Tibial artery (tissue), 4 donors: ENCODE results near the gene NBPF1.
"Not testable (repeated sequence)": the region's sequence is repeated elsewhere in the genome, so short reads cannot be mapped to it uniquely, and the experiment has no call there.

Source experiments
- DNase-seq, 2 donors: peaks; one replicate each; pipeline ENCODE4 v3.0.0-alpha.2; 2019
- H3K27ac ChIP-seq, 2 donors: fragments of 200-600 bp; sonication (generic) in 1 of 2; 1 replicate in 1 of 2; 2 replicates in 1 of 2; pipeline ENCODE4 v1.5.1; 2018 to 2019; ENCODE audit warnings: mild to moderate bottlenecking in 1 of 2
- H3K27me3 ChIP-seq, 2 donors: fragments of 200-600 bp; sonication (generic) in 1 of 2; one replicate each; pipeline versions ENCODE4 v1.5.1 to v1.6.0; 2016 to 2019
- H3K36me3 ChIP-seq, 3 donors: fragments of 200-600 bp; sonication (generic) in 2 of 3; one replicate each; pipeline ENCODE4 v1.5.1; 2016 to 2019; ENCODE audit warnings: mild to moderate bottlenecking in 2 of 3
- H3K4me1 ChIP-seq, 4 donors: fragments of 200-600 bp; sonication (generic) in 2 of 4; 1 replicate in 3 of 4; 2 replicates in 1 of 4; pipeline ENCODE4 v1.5.1; 2016 to 2019
- H3K4me3 ChIP-seq, 2 donors: fragments of 200-600 bp; sonication (generic) in 1 of 2; 1 replicate in 1 of 2; 2 replicates in 1 of 2; pipeline ENCODE4 v1.5.1; 2018 to 2019; ENCODE audit warnings: mild to moderate bottlenecking in 2 of 2
- H3K9me3 ChIP-seq, 3 donors: fragments of 200-600 bp; sonication (generic) in 1 of 3; one replicate each; pipeline ENCODE4 v1.5.1; 2016 to 2019
- intact Hi-C: fragments of 100-400 bp; cut with DNase I; formaldehyde crosslinking; loops from one replicate; pipeline ENCODE4 v1.15.0; 2023; ENCODE audit warnings: low total_unique reads

NBPF1 gene

DNA sequence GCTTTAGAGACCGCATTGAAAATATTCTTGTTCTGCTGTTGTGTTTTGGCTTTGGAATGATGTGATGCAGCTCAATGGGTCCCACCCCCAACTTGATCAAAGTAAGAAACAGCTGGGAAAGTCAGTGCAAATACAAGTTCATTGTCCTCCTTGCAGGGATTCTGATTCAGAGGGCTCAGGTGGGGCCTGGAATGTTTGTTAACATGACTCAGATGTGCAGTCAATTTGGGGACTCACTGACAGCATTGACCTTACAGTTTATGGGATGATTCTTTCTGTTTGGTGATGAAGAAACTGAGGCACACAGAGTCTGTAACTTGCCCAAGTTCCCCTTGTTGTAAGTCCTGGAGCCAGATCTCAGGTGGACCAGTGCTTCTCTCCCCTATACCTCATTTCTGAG is 18.1 kb downstream of the NBPF1 start:
- intact Hi-C loops, H3K27me3 ChIP-seq, H3K4me1 ChIP-seq, H3K9me3 ChIP-seq, H3K36me3 ChIP-seq, H3K4me3 ChIP-seq, DNase-seq, H3K27ac ChIP-seq: not testable (repeated sequence)

DNA sequence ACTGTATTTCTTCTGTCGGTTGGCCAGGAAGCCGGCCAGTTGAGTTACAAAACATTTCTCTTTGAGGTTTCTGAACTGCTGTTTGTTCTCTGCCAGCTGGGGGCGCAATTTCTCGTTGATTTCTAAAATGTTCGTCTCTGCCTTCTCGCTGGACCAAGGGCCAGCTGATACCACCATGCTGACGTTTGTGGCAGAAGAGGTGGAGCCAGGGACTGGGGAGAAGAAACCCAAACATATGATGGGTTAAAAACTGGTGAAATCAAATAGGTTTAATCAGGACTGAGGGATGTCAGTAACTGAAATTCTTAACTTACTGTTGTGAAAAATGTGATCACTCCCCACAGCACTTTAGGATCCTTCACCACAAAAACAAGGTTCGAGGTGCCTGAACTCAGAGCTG is 21.5 kb downstream of the NBPF1 start:
- H3K36me3 ChIP-seq, result peaks cover 8 to 12% (median 12%) of the 10 kb centered on the region in 3 donors
- H3K27ac ChIP-seq, H3K27me3 ChIP-seq, DNase-seq, intact Hi-C loops, H3K4me3 ChIP-seq, H3K4me1 ChIP-seq, H3K9me3 ChIP-seq: not testable (repeated sequence)

DNA sequence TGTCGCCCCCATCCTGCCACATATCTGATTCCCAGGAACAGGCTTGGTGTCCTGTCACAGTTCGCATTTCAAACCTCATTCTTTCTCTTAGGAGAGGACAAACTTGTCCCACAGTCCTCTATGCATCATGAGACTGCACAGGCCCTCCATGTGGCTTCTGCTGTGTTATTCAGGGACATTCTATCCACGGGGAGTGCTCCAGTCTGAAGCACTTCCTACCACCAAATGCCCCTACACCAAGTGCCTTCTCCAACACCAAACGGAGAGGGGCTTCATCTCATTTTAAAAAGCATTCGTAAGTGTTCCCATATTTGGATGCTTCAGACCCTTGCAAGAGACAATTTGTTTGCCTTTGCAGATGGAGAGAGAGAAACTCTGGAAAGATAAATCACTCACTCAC is 25.3 kb downstream of the NBPF1 start:
- intact Hi-C loops, H3K4me3 ChIP-seq, H3K9me3 ChIP-seq, H3K27ac ChIP-seq, H3K27me3 ChIP-seq, H3K4me1 ChIP-seq: not testable (repeated sequence)
- H3K36me3 ChIP-seq, result peaks cover 8 to 39% (median 18%) of the 10 kb centered on the region in 3 donors
- peak in 1 of 2 donors; percentile 60 for DNase-seq

DNA sequence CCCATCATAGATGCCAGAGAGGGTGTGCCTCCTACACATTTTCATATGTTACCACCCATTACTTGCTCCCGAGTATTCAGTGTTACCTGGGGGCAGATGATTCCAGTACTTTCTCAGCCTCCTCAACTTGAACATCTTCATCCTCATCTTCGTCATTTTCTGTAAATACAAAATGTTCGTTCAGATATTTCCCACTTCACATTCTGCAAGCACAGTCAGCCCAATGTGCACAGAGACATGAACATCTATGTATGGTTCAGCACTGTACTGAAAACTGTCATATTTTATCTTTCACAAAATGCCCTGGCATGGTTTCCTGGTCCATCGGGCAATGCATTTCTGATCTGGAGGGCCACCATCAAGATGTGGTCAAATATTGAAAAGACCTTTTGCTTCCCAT is 25.7 kb downstream of the NBPF1 start:
- DNase-seq, H3K27me3 ChIP-seq, H3K9me3 ChIP-seq, intact Hi-C loops, H3K4me3 ChIP-seq, H3K27ac ChIP-seq, H3K4me1 ChIP-seq: not testable (repeated sequence)
- H3K36me3 ChIP-seq, result peaks cover 8 to 43% (median 18%) of the 10 kb centered on the region in 3 donors

DNA sequence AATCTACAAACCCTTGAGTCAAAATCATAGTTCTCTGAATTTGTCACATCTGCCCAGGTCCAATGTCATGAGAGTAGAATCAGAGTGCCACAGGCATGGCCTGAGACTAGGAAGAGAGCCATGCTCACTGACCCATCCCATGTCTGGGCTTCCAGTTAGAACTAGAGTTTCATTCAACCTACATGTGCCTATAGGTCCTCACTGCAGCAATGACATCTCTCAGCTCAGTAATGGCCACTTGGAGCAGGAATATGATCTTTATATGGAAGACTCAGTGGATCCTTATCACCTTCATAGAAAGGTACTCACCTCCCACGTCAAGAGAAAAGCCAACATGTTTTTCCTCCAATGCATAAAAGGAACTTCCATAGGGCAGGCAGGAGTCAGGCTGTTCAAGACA is 48.0 kb downstream of the NBPF1 start:
- H3K4me3 ChIP-seq, H3K27ac ChIP-seq, H3K27me3 ChIP-seq, H3K4me1 ChIP-seq, intact Hi-C loops, H3K9me3 ChIP-seq, DNase-seq: not testable (repeated sequence)
- H3K36me3 ChIP-seq, result peaks cover 7 to 16% (median 9%) of the 10 kb centered on the region in 3 donors

DNA sequence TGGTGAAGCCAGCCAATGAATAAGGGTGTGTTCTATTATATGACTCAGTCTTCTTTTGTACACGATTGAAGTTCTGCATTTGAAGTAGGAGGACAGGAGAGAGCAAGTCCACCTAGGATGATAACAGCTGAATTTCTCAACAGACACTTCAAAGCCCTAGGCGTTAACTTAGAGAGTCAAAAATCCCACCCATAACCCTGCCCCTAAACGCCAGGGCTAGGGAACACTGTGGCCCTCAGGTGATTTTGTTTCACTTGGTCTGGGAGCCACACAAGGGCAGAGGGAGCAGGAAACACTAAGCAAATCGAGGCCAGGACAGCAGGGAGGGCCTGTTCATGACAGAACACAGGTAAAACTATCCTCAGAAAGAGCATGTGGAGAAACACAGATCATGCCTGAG is 52.3 kb downstream of the NBPF1 start:
- DNase-seq, H3K27me3 ChIP-seq, intact Hi-C loops, H3K36me3 ChIP-seq, H3K9me3 ChIP-seq, H3K4me1 ChIP-seq, H3K4me3 ChIP-seq, H3K27ac ChIP-seq: not testable (repeated sequence)

DNA sequence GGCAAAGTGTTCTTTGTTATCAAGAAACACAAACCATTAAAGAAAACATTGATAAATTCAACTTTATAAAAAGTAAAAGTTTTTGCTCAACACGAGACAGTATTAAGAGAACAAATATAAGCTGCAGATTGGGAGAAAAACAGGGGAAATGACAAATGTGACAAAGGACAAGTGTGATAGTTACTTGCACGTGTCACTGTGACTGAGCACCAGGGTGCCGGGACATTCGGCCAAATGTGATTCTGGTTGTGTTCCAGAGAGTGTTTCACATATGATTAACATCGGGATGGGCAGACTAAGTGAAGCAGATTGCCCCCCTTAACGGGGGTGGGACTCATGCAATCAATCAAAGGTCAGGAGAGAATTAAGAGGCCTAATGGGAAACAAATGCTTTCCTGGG is 52.9 kb downstream of the NBPF1 start:
- intact Hi-C loops, H3K27me3 ChIP-seq, H3K9me3 ChIP-seq, H3K27ac ChIP-seq, DNase-seq, H3K4me3 ChIP-seq, H3K36me3 ChIP-seq, H3K4me1 ChIP-seq: not testable (repeated sequence)

DNA sequence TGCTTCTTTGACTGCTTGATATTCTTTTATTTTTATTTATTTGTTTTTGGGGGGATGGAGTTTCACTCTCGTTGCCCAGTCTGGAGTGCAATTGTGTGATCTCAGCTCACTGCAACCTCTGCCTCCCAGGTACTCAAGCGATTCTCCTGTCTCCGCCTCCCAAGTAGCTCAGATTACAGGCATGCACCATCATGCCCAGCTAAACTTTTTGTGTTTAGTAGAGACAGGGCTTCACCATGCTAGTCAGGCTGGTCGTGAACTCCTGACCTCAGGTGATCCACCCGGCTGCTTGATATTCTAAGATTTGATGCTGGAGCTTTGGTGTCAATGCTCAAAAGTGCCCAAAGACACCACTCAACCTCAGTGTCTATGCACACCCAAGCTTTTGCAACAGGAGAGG is 53.7 kb downstream of the NBPF1 start:
- H3K27me3 ChIP-seq, H3K36me3 ChIP-seq, H3K27ac ChIP-seq, DNase-seq, H3K9me3 ChIP-seq, H3K4me1 ChIP-seq, intact Hi-C loops, H3K4me3 ChIP-seq: not testable (repeated sequence)

DNA sequence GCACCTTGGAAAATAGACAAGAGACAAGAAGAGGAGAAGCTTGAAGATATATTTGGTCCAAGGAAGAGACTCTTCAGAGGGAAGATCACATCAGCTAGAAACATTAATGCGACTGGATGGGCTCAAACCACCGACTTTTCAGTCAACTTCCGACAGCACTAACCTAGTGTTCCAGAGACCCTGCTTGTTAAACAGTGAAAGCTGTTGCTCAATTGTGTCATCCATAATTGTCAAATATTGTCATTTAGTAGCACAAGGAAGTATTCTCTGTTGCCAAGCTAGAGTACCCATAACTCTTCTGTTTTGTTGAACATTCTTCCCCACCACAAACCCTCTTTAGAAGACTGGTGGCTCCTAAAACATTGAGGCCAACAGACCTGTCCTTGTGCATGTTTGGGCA is 56.3 kb downstream of the NBPF1 start:
- not testable (repeated sequence) for H3K4me3 ChIP-seq

DNA sequence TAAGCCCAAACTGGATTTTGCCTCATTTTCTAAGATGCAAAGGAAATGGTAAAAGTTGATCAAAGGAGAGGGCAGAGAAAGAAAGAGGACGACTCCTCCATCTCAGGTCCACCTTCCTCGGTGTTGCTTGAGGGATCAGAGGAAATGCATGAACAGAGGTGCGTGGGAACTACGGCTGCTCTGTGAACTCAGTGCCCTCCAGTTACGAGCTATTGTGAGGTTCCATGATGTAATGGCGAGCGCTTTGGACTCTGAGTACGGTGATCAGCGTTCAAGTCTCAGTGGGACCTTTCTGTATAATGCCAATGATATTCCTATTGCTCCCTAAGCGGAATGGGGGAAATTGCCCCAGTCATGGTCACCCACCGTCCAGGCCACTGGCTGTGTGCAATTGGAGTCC is 60.1 kb downstream of the NBPF1 start:
- H3K9me3 ChIP-seq, intact Hi-C loops, H3K4me3 ChIP-seq, H3K27me3 ChIP-seq, DNase-seq, H3K4me1 ChIP-seq, H3K27ac ChIP-seq, H3K36me3 ChIP-seq: not testable (repeated sequence)

More for the DNA sequence above, 56.3 kb downstream of the NBPF1 start:
- H3K27ac ChIP-seq, H3K9me3 ChIP-seq, H3K4me1 ChIP-seq, H3K27me3 ChIP-seq, H3K36me3 ChIP-seq, intact Hi-C loops, DNase-seq: not testable (repeated sequence)

DNA sequence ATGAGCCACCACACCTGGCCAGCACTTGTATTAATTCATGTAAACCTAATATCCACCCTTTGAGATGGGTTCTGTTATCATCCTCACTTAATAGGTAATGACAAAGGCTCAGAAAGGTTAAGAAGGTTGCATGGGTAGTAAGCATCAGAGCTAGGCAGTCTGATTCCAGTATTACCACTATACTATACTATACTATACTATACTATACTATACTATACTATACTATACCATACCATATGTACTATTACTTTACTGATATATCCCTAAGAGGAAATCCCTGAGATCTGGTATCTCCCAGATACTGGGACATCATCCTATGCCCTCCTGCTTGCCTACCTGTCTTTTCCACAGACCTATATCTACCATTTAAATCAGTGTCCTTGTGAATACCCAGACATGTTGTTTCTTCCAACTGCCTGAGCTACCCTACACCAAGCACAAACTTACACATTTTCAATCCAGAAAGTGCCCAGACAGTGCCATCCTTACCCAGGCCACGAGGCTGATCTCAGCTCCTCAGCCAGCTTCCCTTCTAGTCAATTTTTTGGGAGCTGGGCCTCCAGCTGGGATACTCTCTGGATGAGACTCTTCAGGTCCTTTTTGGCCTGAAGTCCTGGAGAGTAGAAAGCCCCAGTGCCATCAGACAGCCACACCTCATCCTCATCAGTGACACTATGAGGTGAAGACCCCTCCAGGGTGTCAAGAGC is 63.0 kb downstream of the NBPF1 start:
- H3K9me3 ChIP-seq, H3K36me3 ChIP-seq, H3K27ac ChIP-seq, DNase-seq, H3K4me1 ChIP-seq, H3K27me3 ChIP-seq, intact Hi-C loops, H3K4me3 ChIP-seq: not testable (repeated sequence)

DNA sequence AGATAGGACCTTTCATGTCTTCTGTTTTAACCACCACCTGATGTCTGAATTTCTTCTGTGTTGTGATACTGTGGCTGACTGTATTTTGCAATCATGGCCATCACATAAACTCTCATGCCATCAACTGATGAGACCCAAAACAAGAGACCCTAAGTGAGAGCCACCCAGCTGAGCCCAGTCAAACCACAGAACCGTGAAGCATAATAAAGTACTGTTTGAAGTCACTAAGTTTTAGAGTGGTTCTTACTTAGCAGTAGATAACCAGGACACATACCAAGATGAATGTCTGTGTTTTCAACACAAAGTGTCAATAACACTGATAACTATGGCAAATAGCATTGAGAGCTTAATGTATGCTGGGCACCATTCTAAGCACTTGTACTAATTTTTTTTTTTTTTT is 63.8 kb downstream of the NBPF1 start:
- H3K9me3 ChIP-seq, H3K4me1 ChIP-seq, H3K4me3 ChIP-seq, intact Hi-C loops, DNase-seq, H3K27me3 ChIP-seq, H3K27ac ChIP-seq, H3K36me3 ChIP-seq: not testable (repeated sequence)

DNA sequence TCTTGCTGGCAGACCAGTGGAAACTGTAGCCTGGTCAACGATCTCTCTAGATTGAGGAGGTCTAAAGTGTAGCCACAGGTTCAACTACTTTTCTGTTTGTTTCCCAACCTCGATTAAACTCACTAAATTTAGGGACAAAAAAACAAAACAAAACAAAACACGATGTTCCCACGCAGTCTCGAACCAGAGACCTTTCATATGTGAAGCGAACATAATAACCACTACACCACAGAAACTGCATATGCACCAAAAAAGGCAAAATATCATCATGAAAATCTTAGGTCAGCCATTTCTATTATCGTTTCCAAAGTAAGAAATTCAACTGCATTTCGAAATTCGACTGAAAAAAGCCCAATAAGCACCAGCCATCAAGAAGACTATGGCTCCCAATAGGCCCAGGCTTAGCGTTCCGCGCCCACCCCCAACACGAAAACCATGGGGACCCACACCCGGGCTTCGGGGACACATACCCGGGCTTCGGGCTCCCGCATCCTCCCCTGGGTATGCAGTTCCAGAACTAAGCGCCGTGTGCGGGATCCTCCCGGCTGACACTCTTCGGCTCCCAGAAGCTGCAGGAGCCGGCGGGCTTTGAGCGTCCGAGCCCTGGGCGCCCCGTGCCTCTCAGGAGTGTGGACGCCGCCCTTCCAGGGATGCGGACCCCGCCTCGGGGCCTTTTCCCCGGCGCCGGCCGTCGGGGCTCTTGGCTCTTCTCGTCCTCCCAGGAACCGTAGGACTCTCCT is 65.7 kb downstream of the NBPF1 start:
- H3K9me3 ChIP-seq, H3K27ac ChIP-seq, H3K4me1 ChIP-seq, H3K27me3 ChIP-seq, H3K4me3 ChIP-seq, intact Hi-C loops, H3K36me3 ChIP-seq, DNase-seq: not testable (repeated sequence)

DNA sequence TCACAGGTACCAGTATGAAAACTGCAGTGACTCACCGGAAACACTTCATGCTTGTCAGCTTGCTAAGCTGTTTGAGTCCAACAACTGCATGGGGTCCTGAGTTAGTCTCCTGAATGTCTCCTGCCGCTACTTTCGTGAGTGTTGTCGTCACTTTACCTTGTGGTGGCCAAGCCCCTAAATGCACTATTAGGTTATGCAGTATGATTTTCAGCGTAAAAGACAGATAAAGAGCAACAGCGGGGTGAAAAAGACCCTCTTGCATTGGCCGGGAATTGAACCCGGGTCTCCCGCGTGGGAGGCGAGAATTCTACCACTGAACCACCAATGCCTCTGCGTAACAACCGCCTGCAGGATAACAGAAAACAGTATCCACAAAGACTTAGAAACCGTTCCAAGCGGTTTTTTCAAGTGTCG is 67.7 kb downstream of the NBPF1 start:
- intact Hi-C loops, H3K27ac ChIP-seq, H3K4me3 ChIP-seq, H3K36me3 ChIP-seq, H3K4me1 ChIP-seq, H3K27me3 ChIP-seq, H3K9me3 ChIP-seq, DNase-seq: not testable (repeated sequence)
